ENCODE measurements around the gene SLX4.

SLX4 gene

DNA sequence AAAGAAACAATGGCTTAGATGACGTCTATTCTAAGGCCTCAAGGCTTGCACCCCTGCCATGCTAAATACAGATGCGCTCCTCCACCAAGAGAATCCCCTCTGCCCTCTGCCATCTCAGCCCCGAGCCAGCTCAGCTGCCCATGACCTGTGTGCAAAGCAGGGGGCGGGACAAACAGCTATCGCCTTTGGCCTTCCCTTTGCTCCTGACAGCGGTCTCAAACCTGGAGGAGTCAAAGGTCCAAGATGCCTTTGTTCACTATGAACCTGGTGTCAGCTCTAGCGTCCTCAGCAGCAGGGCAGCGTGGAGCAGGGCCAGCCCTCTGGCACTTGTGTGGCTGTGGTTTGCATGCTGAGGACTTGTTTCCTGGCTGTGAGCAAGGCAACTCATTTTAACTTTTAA lies 12.3 kb downstream of the SLX4 start:
- no peak for DNase-seq

DNA sequence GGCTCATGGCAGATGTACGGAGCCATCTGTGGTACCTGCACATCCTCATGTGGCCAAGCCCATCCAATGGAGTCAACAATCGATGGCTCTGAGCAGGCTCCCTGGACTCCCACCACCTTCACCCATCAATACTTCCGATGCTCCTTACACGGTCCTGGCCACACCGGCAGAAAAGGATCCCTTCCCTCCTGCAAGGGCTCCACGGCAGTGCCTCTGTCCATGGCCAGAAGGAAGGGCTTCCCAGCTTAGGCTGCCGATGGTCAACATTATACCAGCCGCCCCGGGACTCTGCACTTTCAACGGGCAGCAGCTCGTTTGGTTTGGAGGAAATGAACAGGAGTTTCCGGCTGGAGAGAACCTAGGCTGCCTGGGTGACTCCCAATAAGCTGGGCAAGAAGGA lies 13.2 kb downstream of the SLX4 start:
- DNase-seq: no peak

DNA sequence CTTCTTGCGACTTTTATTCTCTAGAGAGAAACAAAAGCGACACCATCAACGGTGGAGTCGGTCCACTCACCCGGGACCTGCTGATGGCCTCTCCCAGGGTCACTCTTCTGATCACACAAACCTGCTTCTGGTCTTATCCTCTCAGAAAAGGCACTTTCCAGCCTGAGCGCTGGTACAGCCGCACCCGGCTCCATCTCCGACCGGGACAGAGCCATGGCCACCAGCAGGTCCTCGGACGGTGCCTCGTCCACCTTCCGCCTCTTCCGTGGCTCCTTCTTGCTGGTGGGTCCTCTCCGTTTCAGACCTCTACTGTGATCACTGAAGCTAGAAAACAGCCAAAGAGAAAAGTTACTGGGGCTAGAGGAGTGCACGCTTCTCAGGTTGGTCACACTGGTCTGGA lies 13.7 kb downstream of the SLX4 start:
- no peak for DNase-seq

DNA sequence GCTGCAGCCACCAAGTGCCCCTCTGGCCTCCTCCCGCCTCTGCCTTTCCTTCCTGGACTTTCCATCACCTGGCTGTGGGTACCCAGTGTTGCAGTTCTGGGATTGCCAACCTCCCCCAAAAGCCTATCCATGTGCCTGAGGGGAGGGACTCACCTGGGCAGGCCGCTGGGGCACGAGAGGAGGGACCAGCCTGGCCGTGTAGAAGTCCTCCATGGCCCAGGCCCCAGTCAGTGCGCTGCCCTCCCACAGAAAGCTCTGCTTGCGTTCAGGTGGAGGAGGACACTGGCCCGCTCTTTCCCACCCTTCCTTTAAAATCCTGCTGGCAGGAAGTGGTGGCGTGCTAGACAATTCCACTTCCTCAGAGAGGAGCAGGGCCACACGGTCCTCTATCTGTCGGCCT lies 14.2 kb downstream of the SLX4 start:
- DNase-seq: no peak

DNA sequence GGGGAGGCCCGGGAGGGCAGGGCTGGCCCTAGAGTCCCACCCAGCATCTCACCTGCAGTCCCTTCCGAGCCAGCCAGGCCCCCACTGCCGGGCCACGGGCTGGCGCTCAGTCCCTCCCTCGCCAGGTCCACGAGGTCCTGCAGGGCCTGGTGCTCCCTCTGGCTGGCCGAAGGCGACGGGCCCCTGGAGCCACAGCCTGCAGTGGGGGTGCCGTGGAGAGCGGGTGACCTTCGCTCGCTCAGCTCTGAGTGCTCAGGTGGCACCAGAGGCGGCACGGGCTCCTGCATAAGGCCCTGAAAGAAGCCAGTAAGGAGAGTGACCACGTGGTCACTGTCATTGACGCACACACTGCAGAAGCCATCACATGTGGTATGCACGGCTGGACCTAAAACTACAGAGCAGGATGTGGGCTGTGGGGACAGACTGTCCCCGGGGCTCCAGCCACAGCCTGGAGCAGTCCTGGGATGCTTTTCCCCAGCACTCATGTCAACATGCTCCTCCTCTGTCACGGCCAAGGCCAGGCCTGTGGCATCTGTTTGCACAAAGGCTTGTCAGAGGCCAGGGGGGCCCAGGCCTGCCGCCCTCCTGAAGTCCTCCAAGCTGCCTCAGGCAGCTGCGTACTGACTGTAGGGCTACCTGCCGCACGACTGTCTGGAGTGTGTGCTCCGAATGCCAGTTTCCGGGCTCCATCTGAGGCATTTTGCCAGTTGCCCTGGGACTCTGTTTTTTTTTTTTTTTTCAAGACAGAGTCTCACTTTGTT lies 15.1 kb downstream of the SLX4 start:
- no peak for DNase-seq

DNA sequence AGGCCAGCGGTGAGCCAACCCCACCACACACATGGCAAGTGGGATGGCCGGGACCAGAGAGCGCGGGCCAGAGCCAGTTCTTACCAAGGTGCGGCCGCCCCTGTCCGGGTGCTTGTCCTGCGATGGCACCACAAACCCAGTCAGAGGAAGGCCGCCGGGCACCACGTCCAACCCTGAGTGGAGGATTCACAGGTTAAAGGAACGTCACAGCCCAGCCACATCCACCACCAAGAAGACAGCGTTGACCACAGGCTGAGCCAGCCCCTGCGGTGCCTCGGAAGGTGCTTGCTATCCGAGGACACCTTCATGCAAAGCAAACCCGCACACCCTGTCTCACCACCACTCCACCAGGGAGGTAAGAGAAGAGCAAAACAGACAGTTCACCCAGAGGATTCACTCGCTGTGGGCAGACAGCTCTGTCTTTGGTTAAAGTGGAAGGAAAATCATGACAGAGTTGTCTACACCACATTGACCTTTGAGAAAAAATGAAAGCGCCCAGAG lies 15.8 kb downstream of the SLX4 start:
- DNase-seq: no peak

DNA sequence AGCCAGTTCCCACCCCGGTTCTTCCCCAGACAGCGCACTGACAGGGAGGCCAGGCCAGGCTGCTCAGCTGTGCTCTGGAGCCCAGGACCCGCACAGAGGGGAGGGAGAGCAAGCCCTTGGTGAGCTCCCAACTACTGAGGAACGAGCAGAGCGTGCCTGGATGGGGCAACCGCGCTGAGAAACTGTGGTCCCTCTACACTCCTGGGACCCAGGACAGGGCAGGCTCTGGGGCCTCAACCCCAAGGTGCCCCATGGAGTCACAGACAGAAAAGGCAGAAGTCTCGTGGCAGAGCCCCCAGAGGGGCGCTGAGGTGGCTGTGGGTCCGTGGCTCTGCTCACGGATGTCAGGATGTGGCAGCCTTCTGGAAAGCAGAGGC lies 16.3 kb downstream of the SLX4 start:
- no peak for DNase-seq

DNA sequence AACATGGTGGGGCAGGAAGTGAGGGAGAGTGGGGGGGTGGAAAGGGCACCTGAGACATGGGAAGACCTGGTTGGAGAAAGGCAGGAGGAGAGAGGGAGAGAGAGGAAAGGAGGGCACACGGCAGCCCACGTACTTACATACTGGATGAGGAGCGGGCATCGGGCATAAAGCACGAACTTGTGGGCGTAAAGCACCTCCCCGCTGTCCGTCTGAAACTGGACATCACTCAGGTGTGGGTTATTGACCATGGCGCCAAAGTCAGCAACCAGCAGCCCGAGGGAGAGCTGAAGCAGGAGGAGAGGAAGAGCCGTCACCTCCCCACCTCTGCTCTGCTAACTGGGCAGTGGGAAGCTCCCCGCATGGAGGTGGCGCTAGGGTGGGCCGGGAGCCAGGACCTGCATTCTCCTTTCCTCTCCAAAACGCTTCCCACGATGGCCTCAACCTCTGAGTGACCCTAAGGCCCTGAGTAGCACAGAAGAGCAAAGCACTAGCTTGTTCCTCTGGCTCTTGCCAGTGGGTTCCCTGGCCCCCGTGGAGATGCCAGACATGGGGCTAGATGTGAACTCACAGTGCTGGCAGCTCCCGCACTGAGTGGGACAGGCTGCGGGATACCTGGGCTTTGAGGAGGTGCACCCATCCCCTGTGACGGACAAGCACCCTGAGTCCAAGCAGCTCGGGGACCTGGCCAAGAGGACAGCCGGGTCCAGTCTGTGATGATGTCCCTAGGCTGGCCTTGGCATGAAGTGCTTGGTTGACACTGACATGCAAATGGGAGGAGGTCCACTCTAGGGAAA lies 16.9 kb downstream of the SLX4 start:
- no peak for DNase-seq

DNA sequence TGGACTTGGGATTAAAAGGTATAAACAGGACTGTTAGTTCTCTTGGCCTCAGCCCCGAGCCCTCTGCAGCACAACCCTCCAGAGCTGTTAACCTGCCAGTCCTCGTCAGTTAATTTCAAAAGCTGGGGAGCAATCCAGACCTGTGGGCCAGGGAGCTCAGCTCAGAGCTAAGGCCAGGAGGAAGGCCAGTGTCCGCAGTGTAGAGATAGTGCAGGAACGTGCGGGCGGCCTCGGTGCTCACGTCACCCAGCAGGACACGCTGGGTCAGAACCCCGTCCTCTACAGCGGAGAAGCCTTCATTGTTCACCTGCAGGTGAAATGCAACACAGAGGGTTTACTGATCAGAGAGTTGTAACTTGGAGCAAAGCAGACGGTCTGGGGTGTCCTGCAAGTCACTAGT lies 18.8 kb downstream of the SLX4 start:
- no peak for DNase-seq

DNA sequence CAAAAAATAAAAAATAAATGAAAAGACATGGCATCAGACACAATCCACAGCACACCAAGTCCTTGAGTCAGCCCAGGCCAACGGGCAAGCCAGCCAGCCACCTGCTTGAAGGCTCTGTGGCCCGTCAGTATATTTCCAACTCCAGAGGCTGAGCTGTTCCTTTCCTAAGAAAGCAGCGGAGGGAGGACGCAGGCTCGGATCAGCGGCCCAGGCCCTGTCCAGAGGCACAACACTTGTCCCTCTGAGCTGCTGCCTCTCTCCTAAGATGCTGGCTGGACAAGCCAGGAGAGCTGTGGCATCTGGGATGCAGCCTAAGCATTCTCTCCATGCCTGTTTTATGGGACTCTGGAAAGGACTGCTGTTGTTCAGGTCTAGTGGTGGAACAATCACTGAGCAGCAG lies 19.4 kb downstream of the SLX4 start:
- DNase-seq: no peak

DNA sequence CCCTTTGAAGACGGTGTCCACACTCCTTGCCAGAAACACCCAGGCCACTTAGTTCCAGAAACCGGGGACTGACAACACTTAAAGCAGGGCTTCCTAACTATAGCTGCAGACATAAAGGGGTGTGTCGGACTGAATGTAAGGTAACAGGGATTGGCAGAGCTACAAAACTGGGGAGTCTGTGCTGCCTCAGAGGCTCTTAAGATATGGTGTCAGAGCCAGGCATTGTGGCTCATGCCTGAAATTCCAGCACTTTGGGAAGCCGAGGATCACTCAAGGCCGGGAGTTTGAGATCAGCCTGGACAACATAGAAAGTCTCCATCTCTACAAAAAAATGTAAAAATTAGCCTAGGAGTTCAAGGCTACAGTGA lies 20.0 kb downstream of the SLX4 start:
- DNase-seq: no peak

DNA sequence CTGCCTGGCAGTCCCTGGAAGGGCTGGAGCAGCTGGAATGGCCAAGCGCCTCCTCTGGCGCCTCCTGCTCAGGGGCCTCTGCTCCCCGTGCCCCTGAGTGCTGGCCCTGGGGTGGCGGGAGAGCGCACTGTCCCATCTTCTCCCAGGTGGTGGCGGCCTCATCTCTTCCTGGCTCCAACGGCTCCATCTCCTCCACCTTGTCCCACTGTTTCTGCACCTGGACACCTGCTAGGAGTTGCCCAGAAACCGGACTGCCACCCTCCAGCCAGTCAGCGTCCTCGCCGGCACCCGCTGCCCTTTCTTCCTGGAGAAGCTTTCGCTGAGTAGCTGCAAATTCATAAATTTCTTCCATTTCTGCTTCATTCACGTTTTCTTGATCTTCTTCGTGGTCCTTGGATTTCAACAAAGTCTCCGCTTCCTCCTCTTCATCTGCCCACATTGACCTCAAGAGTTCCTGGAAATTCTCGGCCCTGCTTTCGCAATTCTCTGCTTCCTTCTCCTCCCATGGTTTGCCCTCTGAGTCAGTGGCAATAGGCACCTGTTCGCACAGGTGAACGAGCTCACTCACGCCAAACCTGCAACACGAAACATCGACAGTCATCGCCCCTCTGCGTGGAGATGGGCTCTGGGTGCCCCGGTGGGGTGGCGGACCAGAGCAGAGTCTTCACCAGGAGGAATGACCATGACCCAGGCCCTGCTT lies 20.5 kb downstream of the SLX4 start:
- DNase-seq: no peak

DNA sequence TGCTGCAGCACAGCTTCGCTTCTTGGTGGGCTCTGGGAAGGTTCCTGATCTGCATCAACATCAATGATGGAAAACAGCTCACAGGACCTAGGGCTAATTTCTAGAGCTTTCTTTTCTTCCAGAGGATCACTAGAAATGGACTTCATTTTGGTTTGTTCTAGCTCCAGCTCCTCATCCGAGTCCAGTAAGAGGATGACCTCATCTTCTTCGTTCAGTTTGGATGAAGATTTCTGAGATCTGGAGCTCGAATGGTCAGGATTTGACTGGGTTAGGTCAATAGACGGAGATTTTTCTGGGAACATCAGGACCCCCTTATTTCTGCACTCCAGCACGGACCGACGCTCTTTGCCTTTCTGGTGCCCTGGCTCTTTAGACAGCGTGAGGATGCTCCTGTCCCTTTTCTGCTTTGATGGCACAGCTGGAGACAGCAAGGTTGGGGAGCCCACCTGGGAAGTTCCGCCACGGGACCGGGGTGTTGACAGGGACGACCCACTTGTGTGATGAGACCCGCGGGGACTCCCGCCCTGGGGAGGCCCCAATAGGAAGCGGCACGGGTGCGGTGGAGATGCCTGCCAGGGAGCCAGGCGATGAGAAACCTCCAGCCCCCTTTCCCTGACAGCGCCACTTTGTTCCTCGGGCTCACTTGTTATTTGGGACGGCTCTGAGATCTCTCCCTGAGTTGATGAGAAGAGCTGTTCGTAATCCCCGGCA lies 21.3 kb downstream of the SLX4 start:
- no peak for DNase-seq

DNA sequence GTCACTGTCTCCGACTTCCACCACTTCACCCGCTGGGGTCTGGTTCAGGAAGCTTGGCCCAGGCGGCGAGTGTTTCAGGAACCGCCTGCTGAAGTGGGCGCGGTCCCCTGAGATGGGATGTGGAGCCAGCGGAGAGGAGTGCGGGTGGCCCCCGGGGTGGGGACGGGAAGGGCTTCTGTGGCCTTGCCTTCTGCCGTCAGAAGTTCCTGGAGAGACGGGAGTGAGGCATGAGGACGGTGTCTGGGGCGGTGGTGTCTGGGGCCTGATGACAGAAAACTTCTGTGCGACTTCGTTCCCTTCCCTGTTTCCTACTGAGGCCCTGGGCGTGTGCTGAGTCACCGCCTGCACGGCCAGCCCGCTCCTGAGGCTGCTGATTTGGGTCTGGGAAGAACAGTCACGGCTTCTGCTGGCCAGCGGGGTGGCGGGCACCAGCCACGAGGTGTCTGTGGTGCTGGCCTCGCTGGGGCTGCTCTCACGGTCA lies 21.9 kb downstream of the SLX4 start:
- no peak for DNase-seq

DNA sequence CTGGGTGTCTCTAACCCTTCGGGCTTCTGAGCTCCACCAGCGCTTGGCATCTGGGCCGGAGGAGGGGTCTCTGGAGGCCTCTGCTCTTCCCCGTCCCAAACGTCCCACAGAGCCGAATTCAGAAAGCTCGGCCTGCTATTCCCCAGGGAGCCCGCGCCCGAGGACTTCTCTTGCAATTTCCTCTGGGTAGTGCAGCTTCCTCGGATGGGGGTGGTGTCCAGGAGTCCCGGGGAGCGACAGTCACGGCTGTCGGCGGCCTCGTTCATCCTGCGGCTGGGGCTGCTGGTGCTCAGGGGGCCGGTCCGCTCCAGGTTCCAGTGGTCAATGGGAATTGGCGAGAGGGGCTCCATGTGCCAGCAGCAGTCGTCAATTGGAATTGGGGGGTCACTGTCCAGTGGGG lies 22.4 kb downstream of the SLX4 start:
- DNase-seq: no peak

DNA sequence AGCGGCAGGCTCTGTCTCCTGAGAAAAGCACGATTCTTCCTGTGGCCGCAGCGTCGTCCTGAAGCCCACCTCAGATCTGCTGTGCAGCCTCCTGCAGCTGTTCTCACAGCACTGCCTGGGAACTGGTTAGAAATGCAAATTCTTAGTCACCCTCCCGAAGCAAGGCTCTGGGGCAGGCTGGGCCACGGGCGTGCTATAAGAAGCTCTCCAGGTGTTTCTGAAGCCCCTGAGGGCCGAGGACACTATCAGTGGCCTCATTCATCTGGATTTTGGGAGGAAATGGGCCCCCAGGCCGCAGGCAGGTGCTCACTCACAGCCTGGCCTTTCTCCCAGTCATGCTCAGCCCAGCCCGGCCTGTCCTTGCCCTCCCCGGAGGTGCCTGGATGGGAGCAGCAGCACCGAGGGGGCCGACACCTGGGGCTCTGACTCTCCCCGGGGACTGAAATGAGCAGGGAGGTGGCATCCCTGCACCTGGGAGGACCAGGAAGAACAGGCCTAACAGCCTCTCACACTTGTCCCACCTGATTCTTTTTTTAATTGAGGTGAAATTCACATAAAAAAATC lies 23.8 kb downstream of the SLX4 start:
- DNase-seq: no peak

DNA sequence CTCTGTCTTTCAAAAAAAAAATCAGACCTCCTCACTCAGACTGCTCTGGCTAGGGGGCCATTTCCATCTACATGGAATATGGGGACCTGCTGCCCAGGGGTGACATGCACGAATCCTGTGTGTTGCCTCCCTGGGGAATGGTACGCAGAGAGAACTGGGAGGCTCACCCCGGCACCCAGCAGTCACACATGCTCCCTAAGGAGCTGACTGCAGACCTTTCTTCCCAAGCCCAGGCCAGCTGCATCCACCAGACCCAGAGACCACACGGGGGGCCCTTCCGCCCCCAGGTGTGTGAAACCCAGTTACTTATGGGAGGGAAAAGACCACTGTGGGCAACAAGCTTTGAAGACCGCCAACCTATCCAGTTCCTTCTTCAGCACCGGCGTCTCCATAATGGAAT lies 27.0 kb downstream of the SLX4 start:
- no peak for DNase-seq

DNA sequence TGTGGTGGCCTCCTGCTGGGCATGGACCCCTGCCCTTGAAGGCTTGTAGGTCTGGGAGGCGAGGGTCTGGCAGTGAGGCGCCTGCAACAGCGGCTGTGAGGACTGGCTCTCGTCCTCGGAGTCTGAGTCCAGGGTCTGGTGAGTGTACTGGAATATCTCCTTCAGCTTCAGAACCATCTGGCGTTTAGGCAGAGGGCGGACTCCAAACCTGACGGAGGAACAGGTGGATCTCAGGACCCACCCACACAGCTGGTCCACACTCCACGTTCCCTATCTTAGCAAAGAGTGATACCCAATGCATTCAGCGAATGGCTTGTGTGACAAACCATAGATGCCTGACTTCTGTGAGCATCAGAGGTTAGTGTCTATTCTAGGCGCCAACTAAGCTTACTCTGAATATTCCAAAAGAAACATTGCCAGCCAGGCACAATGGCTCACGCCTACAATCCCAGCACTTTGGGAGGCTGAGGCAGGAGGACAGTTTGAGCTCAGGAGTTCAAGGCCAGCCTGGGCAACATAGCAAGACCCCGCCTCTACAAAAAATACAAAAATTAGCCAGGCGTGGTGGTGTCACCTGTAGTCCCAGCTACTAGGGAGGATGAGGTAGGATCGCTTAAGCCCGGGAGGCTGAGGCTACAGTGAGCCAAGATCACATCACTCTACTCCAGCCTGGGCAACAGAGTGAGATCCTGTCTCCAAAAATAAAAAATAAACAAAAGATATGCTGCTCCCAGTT lies 27.9 kb downstream of the SLX4 start:
- DNase-seq: no peak

DNA sequence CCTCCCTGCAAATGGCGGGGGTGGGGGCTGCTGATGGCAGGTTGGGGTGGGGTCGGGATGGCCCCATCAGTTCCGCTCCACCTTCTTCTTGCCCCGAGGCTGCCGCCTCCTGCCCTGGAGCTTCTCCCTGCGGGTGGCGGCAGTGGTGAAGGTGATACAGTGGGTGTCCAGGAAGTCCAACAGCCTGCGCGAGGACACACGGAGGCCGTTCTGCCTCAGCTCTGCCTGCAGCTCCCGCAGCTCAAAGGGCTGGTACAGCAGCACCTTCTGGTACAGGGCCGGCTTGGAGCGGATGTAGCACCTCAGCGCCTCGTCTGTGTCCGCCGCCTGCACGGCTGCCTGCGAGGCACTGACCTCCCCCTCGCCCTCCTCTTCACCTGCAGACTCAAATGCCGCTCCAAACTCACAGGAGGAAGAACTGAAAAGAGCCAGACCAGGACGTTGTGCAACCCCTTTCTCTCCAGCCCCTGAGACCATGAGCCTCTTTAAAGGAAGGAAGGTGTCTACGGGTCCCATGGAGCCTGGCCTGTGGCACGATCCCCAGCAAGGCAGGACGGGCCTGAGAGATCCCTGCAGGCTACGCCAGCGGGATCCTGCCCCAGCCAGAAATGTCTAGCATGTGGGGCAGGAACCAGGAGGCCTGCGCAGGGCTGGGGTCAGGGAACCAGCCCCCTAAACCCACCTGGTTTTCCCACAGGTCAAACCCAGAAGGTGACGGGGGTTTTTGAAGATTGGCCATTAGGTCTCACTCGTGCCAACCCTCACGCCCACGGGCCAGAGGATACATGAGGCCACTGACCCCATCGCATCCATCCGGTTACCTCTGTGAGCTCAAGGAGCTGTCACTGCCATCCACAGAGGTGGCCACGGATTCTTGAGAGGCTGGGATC lies 28.9 kb downstream of the SLX4 start:
- no peak for DNase-seq

DNA sequence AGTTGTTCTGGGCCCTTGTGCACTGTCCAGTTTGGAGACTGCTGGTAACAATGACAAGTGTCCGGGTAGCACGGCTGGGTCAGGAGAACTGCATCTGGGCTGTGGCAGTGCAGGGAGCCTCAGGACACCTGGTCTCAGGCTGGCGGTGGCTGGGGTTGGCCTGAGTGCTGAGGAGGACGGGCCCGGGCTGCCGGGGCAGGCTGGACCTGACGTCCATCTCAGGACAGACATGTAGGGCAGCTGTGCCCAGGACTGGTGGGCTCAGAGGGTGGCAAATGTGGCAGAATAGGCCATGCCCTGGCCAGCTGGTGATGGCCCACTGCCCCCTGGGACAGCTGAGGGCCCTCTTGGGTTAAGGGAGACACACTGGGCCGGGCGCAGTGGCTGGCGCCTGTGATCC lies 30.0 kb downstream of the SLX4 start:
- no peak for DNase-seq

DNA sequence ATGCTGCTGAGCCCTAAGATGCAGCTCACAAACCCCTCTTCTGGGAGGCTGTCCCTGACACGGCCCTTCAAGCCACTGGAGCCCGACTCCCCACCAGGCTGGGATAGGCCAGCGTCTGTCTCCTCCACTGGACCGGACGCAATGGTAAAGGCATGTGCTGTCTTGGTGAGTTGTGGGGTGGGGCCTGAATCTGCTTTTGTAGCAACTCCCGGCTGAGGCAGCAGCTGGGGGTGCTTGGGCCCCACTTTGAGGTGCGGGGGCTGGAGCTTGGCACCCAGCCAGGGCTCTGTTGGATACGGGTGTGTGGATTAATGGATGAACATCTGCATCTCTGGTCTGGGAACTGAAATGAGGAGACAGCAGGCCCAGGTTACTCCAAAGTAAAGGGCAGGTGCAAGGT lies 30.7 kb downstream of the SLX4 start:
- no peak for DNase-seq
